NK-92 (cell line): Measurements from ENCODE around the gene SPINT3.

Source experiments
- DNase-seq: peaks from one replicate; lab custom pipeline; 2025; ENCODE audit not compliant: unreplicated experiment; lab: John Stamatoyannopoulos, UW

Gene SPINT3

GRCh38 chr20:45515147-45515913 lies at the start of gene SPINT3:
TSS of gene SPINT3 (minus strand) at chr20:45515622. CDS start at chr20:45515608, 14 bp downstream.
- no peak for DNase-seq

DNA sequence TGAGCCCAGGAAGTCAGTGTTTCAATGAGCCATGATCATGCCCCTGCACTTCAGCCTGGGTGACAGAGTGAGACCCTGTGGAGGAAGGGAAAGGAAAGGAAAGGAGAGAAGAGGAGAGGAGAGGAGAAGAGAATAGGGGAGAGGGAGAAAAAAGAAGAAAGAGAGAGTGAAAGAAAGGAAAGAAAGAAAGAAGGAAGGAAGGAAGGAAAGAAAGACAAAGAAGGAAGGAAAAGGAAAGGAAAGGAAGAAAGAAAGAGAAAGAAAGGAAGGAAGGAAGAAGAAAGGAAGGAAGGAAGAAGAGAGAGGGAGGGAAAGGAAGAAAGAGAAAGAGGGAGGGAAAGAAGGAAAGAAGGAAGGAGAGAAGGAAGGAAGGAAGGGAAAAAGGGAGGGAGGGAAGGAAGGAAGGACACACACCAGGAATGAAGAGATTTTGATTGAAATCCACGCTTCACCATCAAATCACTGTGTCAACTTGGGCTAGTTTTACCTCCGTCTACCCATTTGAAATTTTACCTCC lies 49.4 kb upstream of the SPINT3 start:
- DNase-seq: no peak

- DNase-seq: no peak
Measured at GRCh38 chr20:45555198-45555597, 39.8 kb upstream of the SPINT3 start.

DNA sequence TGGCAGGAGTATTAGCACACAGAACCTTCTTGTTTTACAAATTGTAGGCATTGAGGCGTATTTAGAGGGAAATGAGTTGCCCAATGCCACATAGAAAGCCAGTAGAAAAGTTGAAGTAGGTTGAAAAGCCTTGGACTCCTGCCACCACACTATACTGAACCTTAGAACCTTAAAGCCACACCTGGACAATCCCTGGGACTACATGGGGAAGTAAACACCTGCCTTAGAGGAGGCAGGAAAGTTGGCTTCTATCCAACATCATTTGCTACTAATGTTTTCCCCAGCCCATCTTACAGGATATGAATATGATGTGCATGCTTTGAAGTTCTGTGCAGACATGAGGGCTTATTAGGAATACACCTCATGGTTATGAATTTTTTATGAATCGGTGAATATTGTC lies 37.0 kb upstream of the SPINT3 start:
- DNase-seq: no peak

GRCh38 chr20:45550765-45551164 lies 35.3 kb upstream of the SPINT3 start:
- DNase-seq: no peak

- no peak for DNase-seq
Measured at GRCh38 chr20:45548410-45548809, 33.0 kb upstream of the SPINT3 start.

DNA sequence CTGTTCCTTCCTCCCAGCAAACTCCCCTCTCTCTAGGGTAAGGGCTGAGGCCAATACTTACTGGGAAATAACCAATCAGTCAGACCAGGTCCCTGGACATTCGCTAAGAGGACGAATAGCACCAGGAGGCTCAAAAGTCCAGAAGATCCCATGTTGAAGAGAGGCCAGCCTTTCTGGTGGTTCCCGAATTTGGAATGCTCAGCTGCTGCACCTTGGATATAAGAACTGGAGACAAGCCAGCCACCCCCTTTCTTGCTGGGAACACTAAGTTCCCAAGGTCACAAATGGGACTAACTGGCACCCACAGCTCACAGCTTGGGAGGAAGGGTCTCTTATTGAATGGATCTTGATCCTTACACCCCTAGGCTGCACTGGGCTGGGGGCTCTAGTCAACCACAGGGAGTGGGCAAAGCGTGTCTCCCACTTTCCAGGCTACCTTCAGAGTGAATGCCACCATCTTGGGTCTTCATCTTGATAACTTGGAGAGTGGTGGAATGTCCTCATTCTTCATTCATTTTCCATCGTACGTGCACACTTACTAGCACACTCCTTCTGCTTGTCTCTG lies 31.9 kb upstream of the SPINT3 start, which contains the start of gene EPPIN:
EPPIN (minus strand) TSS at position 196 of the 565 bp plus-strand sequence; CDS start at position 152, 44 bp downstream.
- DNase-seq: no peak

- no peak for DNase-seq
Measured at GRCh38 chr20:45545754-45546453, 30.5 kb upstream of the SPINT3 start.

DNA sequence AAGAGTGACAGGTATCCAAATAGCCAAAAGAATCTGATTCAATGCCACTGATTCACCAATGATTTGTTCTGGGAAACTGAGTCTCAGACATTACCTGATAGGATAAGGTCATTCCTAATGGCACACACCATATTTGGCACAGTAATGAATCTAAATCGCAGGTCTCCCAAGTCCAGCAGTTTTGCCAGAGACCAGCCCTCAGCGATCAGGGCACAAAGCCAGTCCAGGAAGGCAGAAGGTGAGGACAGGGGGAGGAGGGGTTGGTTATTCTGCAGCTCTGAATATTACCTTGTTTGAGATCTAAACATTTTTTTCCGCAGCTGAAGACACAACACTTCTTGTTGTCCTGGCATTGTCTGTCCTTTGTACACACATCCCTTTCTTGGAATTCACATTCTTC lies 29.9 kb upstream of the SPINT3 start:
- no peak for DNase-seq

DNA sequence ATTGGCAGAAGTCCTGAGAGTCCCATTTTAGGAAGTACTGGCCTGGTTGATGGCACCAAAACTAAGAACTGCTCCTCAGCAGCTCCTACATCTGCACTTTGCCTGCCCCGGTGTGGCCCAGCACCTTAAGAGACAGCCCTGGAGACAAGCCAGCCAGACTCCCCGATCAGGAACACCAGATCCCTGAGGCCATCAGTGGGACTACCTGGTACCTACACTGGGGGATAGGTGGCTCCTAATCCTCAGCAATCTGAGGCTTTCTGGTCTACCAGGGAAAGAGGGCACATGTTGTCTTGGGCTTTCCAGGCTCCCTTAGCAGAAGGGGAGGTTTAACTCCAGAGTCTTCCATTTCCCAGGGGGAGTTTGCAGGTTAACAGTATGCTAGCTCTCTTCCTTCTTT lies 24.0 kb upstream of the SPINT3 start, which contains the start of gene WFDC6:
WFDC6 (minus strand) TSS at position 101 of the 400 bp plus-strand sequence; CDS start at position 26, 75 bp downstream.
- DNase-seq: no peak

DNA sequence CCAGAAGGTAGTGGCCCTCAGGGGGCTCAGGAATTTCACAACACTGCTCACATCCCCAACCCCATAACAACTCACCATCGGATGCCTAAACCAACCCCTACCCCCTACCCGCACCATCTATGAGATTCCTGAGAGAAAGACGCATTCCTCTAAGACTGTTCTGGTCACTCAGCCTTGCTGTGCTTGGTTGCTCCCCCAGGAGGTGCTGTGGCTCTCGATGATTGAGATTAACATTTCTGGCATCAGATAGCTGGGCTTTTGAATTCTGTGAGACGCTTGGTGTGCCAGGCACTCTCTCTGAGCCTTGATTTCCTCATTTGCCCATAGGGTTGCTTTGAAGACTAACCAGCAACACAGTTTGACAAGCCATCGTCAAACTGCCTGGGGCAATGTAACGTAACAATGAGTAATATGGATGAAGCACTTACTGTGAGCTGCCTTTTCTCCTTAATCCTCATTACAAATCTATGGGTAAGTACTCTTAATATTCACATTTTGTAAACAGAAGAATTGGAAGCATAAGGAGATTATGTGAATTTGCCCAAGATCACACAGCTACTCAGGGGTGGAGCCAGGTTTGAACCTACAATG lies 22.9 kb upstream of the SPINT3 start:
- DNase-seq: no peak

DNA sequence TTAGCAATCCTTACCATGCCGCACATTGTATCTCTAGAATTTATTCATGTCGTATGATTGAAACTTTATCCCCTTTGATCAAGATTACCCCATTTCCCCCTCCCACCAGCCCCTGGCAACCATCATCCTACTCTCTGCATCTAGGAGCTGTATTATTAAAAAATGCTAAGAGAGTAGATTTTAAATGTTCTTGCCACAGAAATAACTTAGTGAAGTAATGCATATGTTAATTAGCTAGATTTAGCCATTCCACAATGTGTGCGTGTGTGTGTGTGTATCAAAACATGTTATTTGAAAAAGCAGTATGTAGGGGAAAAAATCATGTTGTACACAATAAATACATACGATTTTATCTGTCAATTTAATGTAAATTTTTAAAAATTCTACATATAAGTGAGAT lies 11.9 kb upstream of the SPINT3 start:
- no peak for DNase-seq

DNA sequence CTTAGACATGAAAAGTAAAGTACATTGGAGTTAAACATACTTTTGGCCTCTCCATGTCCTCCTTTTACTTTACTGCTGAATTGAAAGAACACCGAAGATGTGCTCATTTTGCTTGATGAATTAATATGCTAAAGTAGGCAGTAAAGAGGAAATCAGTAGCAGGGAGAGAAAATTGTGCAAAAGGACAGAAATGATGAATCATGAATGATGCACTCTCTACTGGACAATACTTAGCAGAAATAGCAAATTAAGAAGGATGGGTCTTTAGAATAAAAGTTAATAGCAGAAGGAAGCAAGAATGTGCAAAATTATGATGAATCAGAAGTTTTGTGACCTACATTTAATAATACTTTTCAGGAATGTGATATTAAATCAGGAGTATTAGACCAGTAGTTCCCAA lies 8.4 kb upstream of the SPINT3 start:
- no peak for DNase-seq

DNA sequence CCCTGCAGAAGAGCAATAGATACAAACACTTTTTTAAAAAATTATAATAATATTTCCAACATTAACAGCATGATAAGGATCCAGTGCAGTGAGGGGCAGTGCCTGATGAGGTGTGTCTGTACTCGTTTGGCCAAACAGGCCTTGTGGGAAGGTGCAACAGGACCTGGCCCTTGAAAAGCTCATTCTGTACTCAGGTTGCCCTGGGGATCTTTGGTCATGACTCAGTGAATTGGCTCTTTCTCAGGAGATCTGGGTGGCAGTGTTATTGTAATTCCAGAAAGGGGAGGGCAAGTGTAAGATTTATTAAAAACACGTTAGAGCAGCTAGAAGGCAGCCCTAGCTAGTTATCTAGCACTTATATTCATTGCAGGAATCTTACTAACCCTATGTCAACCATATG lies 2.9 kb upstream of the SPINT3 start:
- no peak for DNase-seq

- no peak for DNase-seq
Measured at GRCh38 chr20:45510242-45510862, 5.1 kb downstream of the SPINT3 start.

DNA sequence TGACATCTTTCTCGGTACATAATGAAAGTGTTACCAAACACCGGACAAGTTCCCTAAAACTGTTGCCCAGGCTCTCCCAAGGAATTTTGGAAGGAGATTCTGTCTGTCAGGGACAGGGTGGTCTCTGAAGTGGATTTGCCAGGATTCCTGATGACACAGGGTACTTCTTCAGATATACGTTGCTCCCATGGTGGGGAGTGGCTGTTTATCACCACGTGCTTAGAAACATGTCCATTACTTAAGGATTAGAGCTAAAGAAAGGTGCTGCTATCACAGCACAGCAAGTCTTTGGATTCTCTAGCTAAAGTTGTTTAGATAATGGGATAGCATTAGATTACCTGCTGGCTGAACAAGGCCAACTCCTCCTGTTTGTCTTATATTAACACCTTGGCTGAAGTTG lies 6.3 kb downstream of the SPINT3 start:
- no peak for DNase-seq

DNA sequence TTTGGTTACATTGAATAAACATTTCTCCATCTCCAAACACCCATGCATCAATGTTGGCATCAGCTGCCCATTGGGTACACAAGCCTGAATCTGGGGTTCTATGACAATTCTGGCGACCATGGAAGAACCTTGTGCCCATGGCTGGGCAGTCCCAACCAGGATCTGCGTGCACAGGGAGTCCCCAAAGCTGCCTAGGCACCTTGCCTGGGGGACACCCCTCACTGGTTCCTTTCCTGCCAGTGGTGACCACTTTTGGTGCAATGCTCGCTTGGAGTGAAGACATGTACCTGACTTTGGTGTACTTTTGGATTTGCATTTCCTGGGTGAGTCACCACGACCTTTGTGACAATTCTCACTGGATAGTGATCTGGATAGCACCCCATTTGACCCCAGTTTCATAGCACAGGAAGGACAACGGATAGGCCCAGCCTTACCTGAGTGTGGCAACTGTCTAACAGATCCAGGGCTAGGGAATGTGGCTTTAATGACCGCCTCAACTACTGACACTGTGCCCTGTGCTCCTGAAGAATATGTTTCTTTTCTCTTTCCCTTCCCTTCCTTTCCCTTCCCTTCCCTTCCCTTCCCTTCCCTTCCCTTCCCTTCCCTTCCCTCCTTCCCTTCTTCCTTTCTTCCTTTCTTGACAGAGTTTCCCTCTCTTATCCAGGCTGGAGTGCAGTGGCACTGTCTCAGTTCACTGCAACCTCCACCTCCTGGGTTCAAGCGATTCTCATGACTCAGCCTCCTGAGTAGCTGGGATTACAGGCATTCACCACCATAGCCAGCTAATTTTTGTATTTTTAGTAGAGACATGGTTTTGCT lies 7.1 kb downstream of the SPINT3 start:
- DNase-seq: no peak

- no peak for DNase-seq
Measured at GRCh38 chr20:45507011-45507820, 8.2 kb downstream of the SPINT3 start.

GRCh38 chr20:45506398-45506797 lies 9.0 kb downstream of the SPINT3 start:
- no peak for DNase-seq
